ENCODE data around the gene TJP1. TPM values are rescaled to one million over a fixed set of nuclear protein-coding genes. Genes with fewer than 3 reads are reported as not detected.
"Not testable (repeated sequence)": the region's sequence is repeated elsewhere in the genome, so short reads cannot be mapped to it uniquely, and the experiment has no call there.

Gene TJP1
- total and polyA plus RNA-seq, 2 donors (not counting 1 experiment from before 2014, with no cell fraction given) = 0.10 TPM; not detected in 1

- H3K27ac ChIP-seq (ENCODE audit: low read length in 2 of 2) = no peak overlapping the region
- 82% methylated on average over 5 of the region's 11 CpGs for WGBS (ENCODE audit: insufficient coverage)
- TF ChIP-seq EZH2 (IDR thresholded peaks at IDR 0.05; ENCODE audit: borderline replicate concordance, insufficient read depth, low read depth, low read length, poor library complexity, severe bottlenecking) (no peak), CTCF (IDR thresholded peaks at IDR 0.05) (no peak)
- CTCF ChIA-PET = no interaction called here
- no peak overlapping the region for H3K4me3 Mint-ChIP-seq
- no peaks in the 10 kb centered on the region for H3K79me2 ChIP-seq (ENCODE audit: control insufficient read depth, insufficient read depth, low read length)
- H3K4me1 Mint-ChIP-seq = no peaks in the 10 kb centered on the region
- H2AFZ ChIP-seq (ENCODE audit: insufficient read depth, low read depth, low read length, poor library complexity, severe bottlenecking) = no peak overlapping the region
- peaks cover 30% of the 10 kb centered on the region for H3K27me3 Mint-ChIP-seq
- peaks cover 0 to 26% (median 0%) of the 10 kb centered on the region in 3 donors for H3K9me3 ChIP-seq (ENCODE audit: control extremely low read depth in 1 of 3, control insufficient read depth in 2 of 3, insufficient read depth in 1 of 3, low read length in 2 of 3)
- H3K9me3 Mint-ChIP-seq (ENCODE audit: insufficient read depth) = no peaks in the 10 kb centered on the region
- intact Hi-C loops (cut with micrococcal nuclease) = no loop called here
- H3K36me3 ChIP-seq (replicated peaks in 1 of 2; ENCODE audit: control extremely low read depth in 1 of 2, control insufficient read depth in 1 of 2, extremely low read depth in 1 of 2, insufficient read depth in 2 of 2, low read length in 1 of 2) = no peaks in the 10 kb centered on the region
- no peak overlapping the region for H3K27ac Mint-ChIP-seq
- no peaks in the 10 kb centered on the region for H3K4me1 ChIP-seq (ENCODE audit: control insufficient read depth in 2 of 2, insufficient read depth in 2 of 2, low read length in 2 of 2)
- H3K9ac ChIP-seq (ENCODE audit: low read length) = no peak overlapping the region
- DNase-seq (no peak), ATAC-seq (ENCODE audit: low read depth) (no peak)
- no peak overlapping the region for H3K4me2 ChIP-seq (replicated peaks; ENCODE audit: low read depth, low read length, poor library complexity, severe bottlenecking)
- POLR2A ChIA-PET = no interaction called here
- peaks cover 0 to 8% (median 3%) of the 10 kb centered on the region in 4 experiments for H3K27me3 ChIP-seq (replicated peaks in 1 of 4; ENCODE audit: control extremely low read depth in 1 of 4, control insufficient read depth in 3 of 4, insufficient read depth in 4 of 4, low read length in 3 of 4)
- no peak overlapping the region for H3K4me3 ChIP-seq (ENCODE audit: control extremely low read depth in 1 of 5, extremely low read depth in 1 of 5, insufficient read depth in 1 of 5, low read depth in 2 of 5, low read length in 4 of 5)
- H4K20me1 ChIP-seq (ENCODE audit: control insufficient read depth, insufficient read depth, low read length, poor library complexity, severe bottlenecking) = no peaks in the 10 kb centered on the region
Observed at GRCh38 chr15:29672923-29673809, 149.1 kb downstream of the TJP1 start.

- DNase-seq = no peak
- H3K4me1 Mint-ChIP-seq = no peaks in the 10 kb centered on the region
- H4K20me1 ChIP-seq (ENCODE audit: control insufficient read depth, insufficient read depth, low read length, poor library complexity, severe bottlenecking) = no peaks in the 10 kb centered on the region
- CTCF ChIA-PET = no interaction called here
- no peak overlapping the region for H3K4me3 ChIP-seq (ENCODE audit: control extremely low read depth in 1 of 5, extremely low read depth in 1 of 5, insufficient read depth in 1 of 5, low read depth in 2 of 5, low read length in 4 of 5)
- peaks cover 0 to 21% (median 0%) of the 10 kb centered on the region in 3 donors for H3K9me3 ChIP-seq (ENCODE audit: control extremely low read depth in 1 of 3, control insufficient read depth in 2 of 3, insufficient read depth in 1 of 3, low read length in 2 of 3)
- H3K27me3 Mint-ChIP-seq = peaks cover 25% of the 10 kb centered on the region
- no peak overlapping the region for H3K9ac ChIP-seq (ENCODE audit: low read length)
- no peak overlapping the region for H2AFZ ChIP-seq (ENCODE audit: insufficient read depth, low read depth, low read length, poor library complexity, severe bottlenecking)
- no peak for ATAC-seq (ENCODE audit: low read depth)
- H3K4me1 ChIP-seq (ENCODE audit: control insufficient read depth in 2 of 2, insufficient read depth in 2 of 2, low read length in 2 of 2) = no peaks in the 10 kb centered on the region
- no peaks in the 10 kb centered on the region for H3K36me3 ChIP-seq (replicated peaks in 1 of 2; ENCODE audit: control extremely low read depth in 1 of 2, control insufficient read depth in 1 of 2, extremely low read depth in 1 of 2, insufficient read depth in 2 of 2, low read length in 1 of 2)
- H3K4me3 Mint-ChIP-seq = no peak overlapping the region
- H3K9me3 Mint-ChIP-seq (ENCODE audit: insufficient read depth) = no peaks in the 10 kb centered on the region
- H3K27me3 ChIP-seq (replicated peaks in 1 of 4; ENCODE audit: control extremely low read depth in 1 of 4, control insufficient read depth in 3 of 4, insufficient read depth in 4 of 4, low read length in 3 of 4) = peaks cover 0 to 8% (median 3%) of the 10 kb centered on the region in 4 experiments
- H3K4me2 ChIP-seq (replicated peaks; ENCODE audit: low read depth, low read length, poor library complexity, severe bottlenecking) = no peak overlapping the region
- no peaks in the 10 kb centered on the region for H3K79me2 ChIP-seq (ENCODE audit: control insufficient read depth, insufficient read depth, low read length)
- WGBS (ENCODE audit: insufficient coverage) = 73% methylated on average over 1 of the region's 5 CpGs
- TF ChIP-seq EZH2 (IDR thresholded peaks at IDR 0.05; ENCODE audit: borderline replicate concordance, insufficient read depth, low read depth, low read length, poor library complexity, severe bottlenecking) (no peak), CTCF (IDR thresholded peaks at IDR 0.05) (no peak)
- H3K27ac ChIP-seq (ENCODE audit: low read length in 2 of 2) = no peak overlapping the region
- POLR2A ChIA-PET = no interaction called here
- intact Hi-C loops (cut with micrococcal nuclease) = no loop called here
- no peak overlapping the region for H3K27ac Mint-ChIP-seq
Observed at GRCh38 chr15:29672446-29672845, 149.8 kb downstream of the TJP1 start.

DNA sequence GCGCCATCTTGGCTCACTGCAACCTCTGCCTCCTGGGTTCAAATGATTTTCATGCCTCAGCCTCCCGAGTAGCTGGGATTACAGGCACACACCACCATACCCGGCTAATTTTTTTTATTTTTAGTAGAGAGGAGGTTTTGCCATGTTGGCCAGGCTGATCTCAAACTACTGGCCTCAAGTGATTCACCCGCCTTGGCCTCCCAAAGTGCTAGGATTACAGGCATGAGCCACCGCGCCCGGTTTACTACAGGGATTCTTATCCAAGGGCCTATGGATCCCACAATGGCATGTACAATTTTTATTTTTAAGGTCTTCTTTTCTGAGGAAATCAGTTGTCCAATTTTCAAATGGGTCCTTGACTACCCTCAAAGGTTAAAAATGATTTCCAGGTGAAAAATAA is 150.2 kb downstream of the TJP1 start:
- peaks cover 0 to 21% (median 0%) of the 10 kb centered on the region in 3 donors for H3K9me3 ChIP-seq (ENCODE audit: control extremely low read depth in 1 of 3, control insufficient read depth in 2 of 3, insufficient read depth in 1 of 3, low read length in 2 of 3)
- WGBS (ENCODE audit: insufficient coverage) = 93% methylated on average over 5 of the region's 7 CpGs
- H3K36me3 ChIP-seq (replicated peaks in 1 of 2; ENCODE audit: control extremely low read depth in 1 of 2, control insufficient read depth in 1 of 2, extremely low read depth in 1 of 2, insufficient read depth in 2 of 2, low read length in 1 of 2); H3K4me1 ChIP-seq (ENCODE audit: control insufficient read depth in 2 of 2, insufficient read depth in 2 of 2, low read length in 2 of 2); H3K27ac Mint-ChIP-seq; DNase-seq; H2AFZ ChIP-seq (ENCODE audit: insufficient read depth, low read depth, low read length, poor library complexity, severe bottlenecking); CTCF ChIA-PET; H3K4me3 ChIP-seq (ENCODE audit: control extremely low read depth in 1 of 5, extremely low read depth in 1 of 5, insufficient read depth in 1 of 5, low read depth in 2 of 5, low read length in 4 of 5); ATAC-seq (ENCODE audit: low read depth); H3K79me2 ChIP-seq (ENCODE audit: control insufficient read depth, insufficient read depth, low read length); intact Hi-C loops (cut with micrococcal nuclease); H3K9ac ChIP-seq (ENCODE audit: low read length); H3K27ac ChIP-seq (ENCODE audit: low read length in 2 of 2); H3K4me3 Mint-ChIP-seq; H3K27me3 ChIP-seq (replicated peaks in 1 of 4; ENCODE audit: control extremely low read depth in 1 of 4, control insufficient read depth in 3 of 4, insufficient read depth in 4 of 4, low read length in 3 of 4); H3K4me1 Mint-ChIP-seq; H4K20me1 ChIP-seq (ENCODE audit: control insufficient read depth, insufficient read depth, low read length, poor library complexity, severe bottlenecking); H3K9me3 Mint-ChIP-seq (ENCODE audit: insufficient read depth); H3K4me2 ChIP-seq (replicated peaks; ENCODE audit: low read depth, low read length, poor library complexity, severe bottlenecking); POLR2A ChIA-PET: not testable (repeated sequence)
- H3K27me3 Mint-ChIP-seq = peaks cover 21% of the 10 kb centered on the region

All from B cell (primary cell).